HepG2 (cell line): ENCODE results near the gene NAGA. TPM values are rescaled to one million over a fixed set of nuclear protein-coding genes. Genes with fewer than 3 reads are reported as not detected.

ENCODE experiments used
- ATAC-seq: fragments of 200-7000 bp; cut with Tn5 transposase; 3 replicates; pipeline ENCODE4 v1.9.1; 2020; ENCODE audit warnings: mild to moderate bottlenecking, moderate library complexity
- BruUV-seq: library from RNA; stranded (reverse); fragments of 400-500 nt; replicated peaks from 2 replicates; lab custom pipeline; 2021; lab: Mats Ljungman, UMichigan
- CTCF ChIA-PET: fragments of 300-600 bp; formaldehyde crosslinking; extraction: SDS; loops from one replicate; lab custom pipeline; 2021; ENCODE audit warnings: low total read pairs, inconsistent platforms, low intra/inter-chr PET ratio; lab: Yijun Ruan, JAX
- POLR2A ChIA-PET: fragments of 350-600 bp; sonication (Branson Sonifier 250); formaldehyde crosslinking; loops from one replicate; lab custom pipeline; 2020; ENCODE audit warnings: antibody characterized with exemption, inconsistent platforms; lab: Yijun Ruan, JAX
- DNase-seq: peaks from one replicate; pipeline ENCODE4 v3.0.0-alpha.2; 2015; ENCODE audit warnings: low spot score
- FAIRE-seq: peaks from 3 replicates; lab custom pipeline; 2011; peaks lifted over from hg19 to GRCh38; lab: Jason Lieb, UNC
- H2AFZ ChIP-seq: one replicate; pipeline ENCODE4 v1.6.1; 2011; ENCODE audit warnings: low read length, inconsistent platforms
- H3K27ac ChIP-seq: fragments of 300-600 bp; 3 replicates; pipeline ENCODE4 v1.8.0; 2011; ENCODE audit warnings: mixed run types, mild to moderate bottlenecking, mixed read lengths, low read length, inconsistent platforms; ENCODE audit not compliant: insufficient read depth; ENCODE audit errors: extremely low read length
- H3K27me3 ChIP-seq, 2 experiments: fragments of 200-600 bp in 1 of 2; 2 replicates in 1 of 2; 3 replicates in 1 of 2; pipeline versions ENCODE4 v1.6.0 to v1.8.0; 2011; ENCODE audit warnings: low read length in 2 of 2, mild to moderate bottlenecking in 2 of 2, moderate library complexity in 2 of 2, inconsistent platforms in 1 of 2; ENCODE audit not compliant: insufficient read depth in 2 of 2, control insufficient read depth in 1 of 2
- H3K36me3 ChIP-seq, 2 experiments: fragments of 200-600 bp in 1 of 2; replicated peaks in 1 of 2; 2 replicates in 1 of 2; 3 replicates in 1 of 2; pipeline versions ENCODE4 v1.5.1 to v1.8.0; 2011; ENCODE audit warnings: low read length in 2 of 2, inconsistent platforms in 1 of 2; ENCODE audit not compliant: insufficient read depth in 2 of 2, control insufficient read depth in 1 of 2
- H3K4me1 ChIP-seq: 2 replicates; pipeline ENCODE4 v1.5.1; 2012; ENCODE audit warnings: low read length, inconsistent platforms; ENCODE audit not compliant: insufficient read depth
- H3K4me2 ChIP-seq: 2 replicates; pipeline ENCODE4 v1.6.0; 2011; ENCODE audit warnings: low read depth, low read length, inconsistent platforms
- H3K4me3 ChIP-seq, 3 experiments: fragments of 200-600 bp in 1 of 3; sonication (generic), shearing (Covaris generic) in 1 of 3; replicated peaks in 1 of 3; 2 replicates each; pipeline ENCODE4 v1.5.1; 2011 to 2016; ENCODE audit warnings: low read length in 3 of 3, inconsistent platforms in 2 of 3, low read depth in 2 of 3, mild to moderate bottlenecking in 2 of 3, control low read depth in 1 of 3, mixed read lengths in 1 of 3; ENCODE audit not compliant: insufficient read depth in 1 of 3
- H3K79me2 ChIP-seq: one replicate; pipeline ENCODE4 v1.6.1; 2011; ENCODE audit warnings: low read length, inconsistent platforms; ENCODE audit not compliant: insufficient read depth
- H3K9ac ChIP-seq: 2 replicates; pipeline ENCODE4 v1.6.0; 2011; ENCODE audit warnings: mild to moderate bottlenecking, low read depth, low read length, inconsistent platforms; ENCODE audit not compliant: insufficient read depth
- H3K9me3 ChIP-seq: 2 replicates; pipeline ENCODE4 v1.5.1; 2012; ENCODE audit warnings: mild to moderate bottlenecking, low read length
- H4K20me1 ChIP-seq: 2 replicates; pipeline ENCODE4 v1.6.0; 2011; ENCODE audit warnings: inconsistent platforms, mild to moderate bottlenecking, low read length, moderate library complexity; ENCODE audit not compliant: insufficient read depth
- FOXJ3 ChIP-seq: sonication (generic); formaldehyde crosslinking; IDR thresholded peaks from 2 replicates; pipeline ENCODE4 v1.4.0; 2020; ENCODE audit warnings: missing genetic modification reagents, mild to moderate bottlenecking, borderline replicate concordance
- HNF4A ChIP-seq: sonication (generic); formaldehyde crosslinking; IDR thresholded peaks from 2 replicates; pipeline ENCODE4 v1.4.0; 2020; ENCODE audit warnings: missing genetic modification reagents
- HNF4G ChIP-seq, 2 experiments: sonication (generic) in 1 of 2; formaldehyde crosslinking in 1 of 2; IDR thresholded peaks; 2 replicates each; pipeline versions ENCODE4 v1.4.0 to v1.6.1; 2011 to 2020; ENCODE audit warnings: borderline replicate concordance in 2 of 2, low read depth in 2 of 2, mild to moderate bottlenecking in 2 of 2, low read length in 1 of 2, missing genetic modification reagents in 1 of 2, moderate library complexity in 1 of 2
- KAT2B ChIP-seq: fragments of 150-350 bp; IDR thresholded peaks from 2 replicates; pipeline ENCODE4 v1.6.1; 2014; ENCODE audit warnings: low read depth, low read length, borderline replicate concordance
- LCORL ChIP-seq, 2 experiments: fragments of 450-650 bp in 1 of 2; sonication (generic) in 1 of 2; formaldehyde crosslinking in 1 of 2; IDR thresholded peaks; 2 replicates each; pipeline versions ENCODE4 v1.5.0 to v1.6.1; 2017 to 2020; ENCODE audit warnings: antibody characterized with exemption in 1 of 2, missing genetic modification reagents in 1 of 2
- RARA ChIP-seq: IDR thresholded peaks from 2 replicates; pipeline ENCODE4 v1.6.1; 2016; ENCODE audit warnings: missing genetic modification reagents, missing compliant biosample characterization
- RCOR2 ChIP-seq: IDR thresholded peaks from 2 replicates; pipeline ENCODE4 v1.6.1; 2016; ENCODE audit warnings: missing biosample characterization, missing genetic modification reagents
- RORA ChIP-seq: sonication (generic); formaldehyde crosslinking; IDR thresholded peaks from 2 replicates; pipeline ENCODE4 v1.5.0; 2020; ENCODE audit warnings: mild to moderate bottlenecking, missing genetic modification reagents, moderate library complexity
- SALL1 ChIP-seq: sonication (generic); formaldehyde crosslinking; IDR thresholded peaks from 2 replicates; pipeline ENCODE4 v1.8.0; 2022; ENCODE audit warnings: mild to moderate bottlenecking, missing genetic modification reagents
- SIN3B ChIP-seq: fragments of 150-350 bp; IDR thresholded peaks from 2 replicates; pipeline ENCODE4 v1.6.1; 2014; ENCODE audit warnings: low read length
- WGBS: methylation state at CpG from one replicate; pipeline ENCODE4 v1.1.6; 2017; ENCODE audit warnings: low lambda C conversion rate; 5-methylcytosine and 5-hydroxymethylcytosine counted together
- in situ Hi-C: cut with HindIII; loops from 2 replicates; pipeline ENCODE4 v1.10.0; 2017; ENCODE audit warnings: low pct_unique_long_range_greater_than_20kb; ENCODE audit not compliant: extremely low pct_ligation_motif_present
- intact Hi-C: fragments of 100-400 bp; cut with micrococcal nuclease; formaldehyde crosslinking; loops from one replicate; pipeline ENCODE4 v1.10.0; 2022; ENCODE audit not compliant: unreplicated experiment
- polyA plus RNA-seq, 8 experiments: library from polyadenylated mRNA; depleted of rRNA in 3 of 8; stranded (reverse) in 7 of 8; unstranded in 1 of 8; fragments of >200 nt; fragmentation: Illumina TruSeq in 4 of 8; extraction: Trizol in 4 of 8; gene quantifications; 2 replicates each; pipeline versions ENCODE4 v1.2.1 to v1.2.3, GENCODE V29; 2011 to 2016; ENCODE audit warnings: low read depth in 4 of 8, missing spikeins in 1 of 8, mixed read lengths in 1 of 8; ENCODE audit not compliant: insufficient read depth in 1 of 8
- total RNA-seq, 5 experiments: library from RNA; depleted of rRNA; stranded (reverse); fragments of >200 nt; fragmentation: Illumina TruSeq; extraction: Trizol; gene quantifications; 2 replicates each; pipeline ENCODE4 v1.2.3, GENCODE V29; 2016; ENCODE audit warnings: low read depth in 1 of 5
- TF ChIP-seq, protein P1 (sequence below): sonication (generic); formaldehyde crosslinking; IDR thresholded peaks from 2 replicates; pipeline ENCODE4 v1.5.0; 2020; ENCODE audit warnings: mild to moderate bottlenecking, missing genetic modification reagents
- TF ChIP-seq, protein P2 (sequence below): sonication (generic); formaldehyde crosslinking; IDR thresholded peaks from 2 replicates; pipeline ENCODE4 v1.4.0; 2020; ENCODE audit warnings: mild to moderate bottlenecking, missing genetic modification reagents
- TF ChIP-seq, protein P3 (sequence below): sonication (generic); formaldehyde crosslinking; IDR thresholded peaks from 2 replicates; pipeline ENCODE4 v1.4.0; 2020; ENCODE audit warnings: missing genetic modification reagents
- TF ChIP-seq, protein P4 (sequence below): sonication (generic); formaldehyde crosslinking; conservative IDR thresholded peaks from 2 replicates; pipeline ENCODE4 v1.4.0; 2020; ENCODE audit warnings: mild to moderate bottlenecking, missing genetic modification reagents, moderate library complexity

Gene NAGA
- total and polyA plus RNA-seq, 2 of the 13 experiments (the other 11 are each of a cell fraction or from before 2014, with no cell fraction given): 15.1 to 23.4 TPM

DNA sequence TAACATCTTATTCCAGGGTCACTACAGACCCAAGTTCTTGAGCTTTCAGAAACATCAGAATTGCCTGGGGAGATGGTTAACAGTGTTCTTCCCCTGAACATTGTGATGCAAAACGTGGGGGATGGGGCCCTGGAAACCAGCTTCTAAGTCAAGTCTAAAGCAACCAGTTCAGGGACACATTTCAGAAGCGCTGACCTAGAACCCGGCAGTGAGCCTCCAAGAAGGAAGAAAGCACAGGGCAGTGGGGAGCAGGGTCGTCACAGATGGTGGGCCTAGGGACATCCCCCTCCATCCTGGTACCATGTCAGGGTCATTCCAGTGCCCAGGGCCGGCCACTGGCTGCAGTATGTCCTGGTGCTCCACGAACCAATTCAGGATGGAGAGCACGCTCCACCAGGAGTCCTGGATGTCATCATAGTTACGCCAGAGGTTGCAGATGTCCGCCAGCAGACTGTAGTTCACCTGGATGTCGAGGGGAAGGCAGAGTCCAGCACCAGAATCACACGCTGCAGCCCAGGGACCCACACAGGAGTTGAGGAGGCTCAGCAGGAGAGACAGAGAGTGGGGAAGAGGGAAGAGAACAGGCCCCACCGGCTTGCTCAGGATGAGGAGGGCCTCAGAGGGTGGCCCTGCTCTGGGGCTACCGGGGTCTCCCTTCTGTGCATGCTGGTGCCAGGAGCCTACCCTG is 5.0 kb downstream of the NAGA start (continued):
- TF ChIP-seq, protein P1, sequence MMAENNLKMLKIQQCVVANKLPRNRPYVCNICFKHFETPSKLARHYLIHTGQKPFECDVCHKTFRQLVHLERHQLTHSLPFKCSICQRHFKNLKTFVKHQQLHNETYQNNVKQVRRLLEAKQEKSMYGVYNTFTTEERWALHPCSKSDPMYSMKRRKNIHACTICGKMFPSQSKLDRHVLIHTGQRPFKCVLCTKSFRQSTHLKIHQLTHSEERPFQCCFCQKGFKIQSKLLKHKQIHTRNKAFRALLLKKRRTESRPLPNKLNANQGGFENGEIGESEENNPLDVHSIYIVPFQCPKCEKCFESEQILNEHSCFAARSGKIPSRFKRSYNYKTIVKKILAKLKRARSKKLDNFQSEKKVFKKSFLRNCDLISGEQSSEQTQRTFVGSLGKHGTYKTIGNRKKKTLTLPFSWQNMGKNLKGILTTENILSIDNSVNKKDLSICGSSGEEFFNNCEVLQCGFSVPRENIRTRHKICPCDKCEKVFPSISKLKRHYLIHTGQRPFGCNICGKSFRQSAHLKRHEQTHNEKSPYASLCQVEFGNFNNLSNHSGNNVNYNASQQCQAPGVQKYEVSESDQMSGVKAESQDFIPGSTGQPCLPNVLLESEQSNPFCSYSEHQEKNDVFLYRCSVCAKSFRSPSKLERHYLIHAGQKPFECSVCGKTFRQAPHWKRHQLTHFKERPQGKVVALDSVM (CRISPR knock-in tag): no peak
- TF ChIP-seq, protein P2, sequence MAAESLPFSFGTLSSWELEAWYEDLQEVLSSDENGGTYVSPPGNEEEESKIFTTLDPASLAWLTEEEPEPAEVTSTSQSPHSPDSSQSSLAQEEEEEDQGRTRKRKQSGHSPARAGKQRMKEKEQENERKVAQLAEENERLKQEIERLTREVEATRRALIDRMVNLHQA: no peak
- TF ChIP-seq, all 625 proteins: peak for 0

DNA sequence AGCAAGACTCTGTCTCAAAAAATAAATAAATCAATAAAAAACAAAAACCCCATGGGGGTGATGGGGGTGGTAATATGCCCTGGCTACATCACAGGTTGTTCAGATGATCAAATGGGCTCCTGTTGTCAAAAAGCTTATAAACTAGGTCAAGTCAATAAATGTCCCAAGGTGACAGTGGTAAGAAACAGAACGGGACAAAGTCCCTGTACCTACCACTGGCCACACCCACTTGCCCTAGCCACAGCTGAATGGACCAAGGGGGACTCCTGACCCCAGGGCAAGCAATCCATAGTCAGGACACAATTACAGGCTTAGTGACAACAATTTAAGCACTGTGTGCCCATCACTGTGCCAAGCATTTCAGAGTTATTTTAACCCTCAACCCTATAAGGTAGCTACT is 6.0 kb downstream of the NAGA start:
- Histone ChIP-seq H3K9me3 (no peaks in the 10 kb centered on the region), H3K36me3 (peaks cover 8 to 12% of the 10 kb centered on the region in 2 experiments; a peak in 4 of 5 replicates), H3K4me3 (no peak overlapping the region), H4K20me1 (no peaks in the 10 kb centered on the region), H3K4me2 (no peak overlapping the region; the same call in 1 of the 2 replicates), H3K27me3 (no peaks in the 10 kb centered on the region), H3K4me1 (peaks cover 18% of the 10 kb centered on the region), H2AFZ (no peak overlapping the region), H3K9ac (no peak overlapping the region), H3K27ac (peak overlapping the region; percentile 14), H3K79me2 (no peaks in the 10 kb centered on the region)
- ChIA-PET CTCF (no interaction called here), POLR2A (interaction anchor here (1.6 kb wide), 1 partner anchor 14 kb away, joined by 5 read pairs; no protein-coding TSS in a partner anchor)
- BruUV-seq: no TSS peak
- intact Hi-C loops (no loop called here), in situ Hi-C loops (no loop called here)
- FAIRE-seq: no peak
- ATAC-seq: peak; percentile 61
- DNase-seq: no peak
- WGBS: 67% methylated on average over 1 of the region's 1 CpG
- TF ChIP-seq RCOR2 (CRISPR knock-in tag): 0 out of 2 replicates have a peak, but pooled peaks have one; percentile 16
- TF ChIP-seq, protein P3, sequence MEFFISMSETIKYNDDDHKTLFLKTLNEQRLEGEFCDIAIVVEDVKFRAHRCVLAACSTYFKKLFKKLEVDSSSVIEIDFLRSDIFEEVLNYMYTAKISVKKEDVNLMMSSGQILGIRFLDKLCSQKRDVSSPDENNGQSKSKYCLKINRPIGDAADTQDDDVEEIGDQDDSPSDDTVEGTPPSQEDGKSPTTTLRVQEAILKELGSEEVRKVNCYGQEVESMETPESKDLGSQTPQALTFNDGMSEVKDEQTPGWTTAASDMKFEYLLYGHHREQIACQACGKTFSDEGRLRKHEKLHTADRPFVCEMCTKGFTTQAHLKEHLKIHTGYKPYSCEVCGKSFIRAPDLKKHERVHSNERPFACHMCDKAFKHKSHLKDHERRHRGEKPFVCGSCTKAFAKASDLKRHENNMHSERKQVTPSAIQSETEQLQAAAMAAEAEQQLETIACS (CRISPR knock-in tag): no peak
- peak; percentile 11; the same call in 1 of the 2 replicates for TF ChIP-seq RARA (CRISPR knock-in tag)
- TF ChIP-seq, protein P4, sequence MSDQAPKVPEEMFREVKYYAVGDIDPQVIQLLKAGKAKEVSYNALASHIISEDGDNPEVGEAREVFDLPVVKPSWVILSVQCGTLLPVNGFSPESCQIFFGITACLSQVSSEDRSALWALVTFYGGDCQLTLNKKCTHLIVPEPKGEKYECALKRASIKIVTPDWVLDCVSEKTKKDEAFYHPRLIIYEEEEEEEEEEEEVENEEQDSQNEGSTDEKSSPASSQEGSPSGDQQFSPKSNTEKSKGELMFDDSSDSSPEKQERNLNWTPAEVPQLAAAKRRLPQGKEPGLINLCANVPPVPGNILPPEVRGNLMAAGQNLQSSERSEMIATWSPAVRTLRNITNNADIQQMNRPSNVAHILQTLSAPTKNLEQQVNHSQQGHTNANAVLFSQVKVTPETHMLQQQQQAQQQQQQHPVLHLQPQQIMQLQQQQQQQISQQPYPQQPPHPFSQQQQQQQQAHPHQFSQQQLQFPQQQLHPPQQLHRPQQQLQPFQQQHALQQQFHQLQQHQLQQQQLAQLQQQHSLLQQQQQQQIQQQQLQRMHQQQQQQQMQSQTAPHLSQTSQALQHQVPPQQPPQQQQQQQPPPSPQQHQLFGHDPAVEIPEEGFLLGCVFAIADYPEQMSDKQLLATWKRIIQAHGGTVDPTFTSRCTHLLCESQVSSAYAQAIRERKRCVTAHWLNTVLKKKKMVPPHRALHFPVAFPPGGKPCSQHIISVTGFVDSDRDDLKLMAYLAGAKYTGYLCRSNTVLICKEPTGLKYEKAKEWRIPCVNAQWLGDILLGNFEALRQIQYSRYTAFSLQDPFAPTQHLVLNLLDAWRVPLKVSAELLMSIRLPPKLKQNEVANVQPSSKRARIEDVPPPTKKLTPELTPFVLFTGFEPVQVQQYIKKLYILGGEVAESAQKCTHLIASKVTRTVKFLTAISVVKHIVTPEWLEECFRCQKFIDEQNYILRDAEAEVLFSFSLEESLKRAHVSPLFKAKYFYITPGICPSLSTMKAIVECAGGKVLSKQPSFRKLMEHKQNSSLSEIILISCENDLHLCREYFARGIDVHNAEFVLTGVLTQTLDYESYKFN (CRISPR knock-in tag): peak; percentile 61; the same call in 1 of the 2 replicates
- TF ChIP-seq RORA: 0 out of 2 replicates have a peak, but pooled peaks have one; percentile 55
- TF ChIP-seq HNF4G (IDR thresholded peaks at IDR 0.05; ENCODE audit: borderline replicate concordance, low read depth, low read length): peak; percentile 37; the same call in 1 of the 2 replicates
- TF ChIP-seq HNF4G (CRISPR knock-in tag; IDR thresholded peaks at IDR 0.05; ENCODE audit: borderline replicate concordance, low read depth): no peak
- peak; percentile 40 for TF ChIP-seq SALL1 (CRISPR knock-in tag)
- no peak for TF ChIP-seq SIN3B
- TF ChIP-seq KAT2B: no peak
- TF ChIP-seq HNF4A (CRISPR knock-in tag): peak; percentile 81
- no peak for TF ChIP-seq FOXJ3 (CRISPR knock-in tag)
- no peak for TF ChIP-seq LCORL (IDR thresholded peaks at IDR 0.05)
- peak; percentile 47; the same call in 1 of the 2 replicates for TF ChIP-seq LCORL (CRISPR knock-in tag; IDR thresholded peaks at IDR 0.05)
